GM19043 (cell line): ENCODE measurements around the gene ZNF681.
"Not testable (repeated sequence)": the region's sequence is repeated elsewhere in the genome, so short reads cannot be mapped to it uniquely, and the experiment has no call there.

Experiments used
- ATAC-seq: cut with Tn5 transposase; IDR thresholded peaks from one replicate; pipeline ENCODE4 v1.9.1; 2021; ENCODE audit warnings: low read depth; ENCODE audit not compliant: unreplicated experiment

Gene ZNF681

GRCh38 chr19:23698711-23699520 lies 59.8 kb downstream of the ZNF681 start:
- no peak for ATAC-seq

- not testable (repeated sequence) for ATAC-seq
Measured at GRCh38 chr19:23692937-23693336, 65.8 kb downstream of the ZNF681 start.
